ENCODE measurements around the gene RPS14. TPM values are rescaled to one million over a fixed set of nuclear protein-coding genes. Genes with fewer than 3 reads are reported as not detected.

Gene RPS14
- polyA plus RNA-seq, 1 of the 3 experiments (the other 2 are of a cell fraction): 10,227 TPM

DNA sequence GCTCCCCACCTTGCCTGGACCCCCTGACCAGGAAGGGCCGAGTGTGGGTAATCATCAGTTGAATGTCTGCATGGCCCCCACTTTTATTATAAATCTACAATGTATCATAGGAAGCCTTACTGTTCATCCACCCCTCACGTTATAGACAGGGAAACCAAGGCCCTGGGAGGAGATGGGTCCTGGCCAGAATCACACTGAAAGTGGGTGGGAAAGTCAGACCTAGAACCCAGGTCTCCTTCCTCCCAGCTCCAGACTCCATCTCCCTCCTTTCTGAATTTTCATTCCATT is 53.9 kb downstream of the RPS14 start:
- H3K9me2 ChIP-seq: no peaks in the 10 kb centered on the region
- H3K27ac ChIP-seq (ENCODE audit: low read depth in 2 of 2, low read length in 1 of 2): no peak overlapping the region; a peak in 1 of 4 replicates
- H2AFZ ChIP-seq (ENCODE audit: low read depth): no peak overlapping the region
- no peaks in the 10 kb centered on the region for H3K27me3 ChIP-seq (ENCODE audit: insufficient read depth)
- H3K4me1 ChIP-seq (ENCODE audit: control insufficient read depth in 1 of 2, insufficient read depth in 2 of 2, low read depth in 1 of 2, low read length in 1 of 2): no peaks in the 10 kb centered on the region; a peak in 1 of 4 replicates
- peaks cover 5% of the 10 kb centered on the region for H3F3A ChIP-seq (replicated peaks; ENCODE audit: insufficient read depth)
- peaks cover 11 to 91% of the 10 kb centered on the region in 2 experiments for H3K36me3 ChIP-seq (replicated peaks in 1 of 2; ENCODE audit: control insufficient read depth in 1 of 2, insufficient read depth in 2 of 2, low read length in 1 of 2)
- no peaks in the 10 kb centered on the region for H4K20me1 ChIP-seq (ENCODE audit: insufficient read depth)
- H3K9ac ChIP-seq: no peak overlapping the region
- no peaks in the 10 kb centered on the region for H3K79me2 ChIP-seq (ENCODE audit: insufficient read depth)
- H3K4me3 ChIP-seq (ENCODE audit: low read depth in 2 of 2, low read length in 1 of 2): no peak overlapping the region
- no peak overlapping the region for H3K4me2 ChIP-seq
- WGBS (ENCODE audit: low lambda C conversion rate): 93% methylated on average over 2 of the region's 2 CpGs
- ChIA-PET CTCF (no interaction called here), POLR2A (no interaction called here)
- H3K9me3 ChIP-seq: no peaks in the 10 kb centered on the region
- no peak for DNase-seq
- TF ChIP-seq POLR2AphosphoS5 (IDR thresholded peaks at IDR 0.05; ENCODE audit: low read depth, low read length) (no peak), FOXM1 (IDR thresholded peaks at IDR 0.05; ENCODE audit: low read depth) (no peak), EP300 (IDR thresholded peaks at IDR 0.05; ENCODE audit: borderline replicate concordance in 1 of 2, low read depth in 1 of 2, low read length in 1 of 2) (no peak), GATA2 (CRISPR knock-in tag; IDR thresholded peaks at IDR 0.05) (no peak), TCF12 (IDR thresholded peaks at IDR 0.05) (no peak), MXI1 (IDR thresholded peaks at IDR 0.05; ENCODE audit: low read depth, low read length) (no peak), RAD21 (IDR thresholded peaks at IDR 0.05; ENCODE audit: low read length) (no peak)
- TF ChIP-seq, protein P1, sequence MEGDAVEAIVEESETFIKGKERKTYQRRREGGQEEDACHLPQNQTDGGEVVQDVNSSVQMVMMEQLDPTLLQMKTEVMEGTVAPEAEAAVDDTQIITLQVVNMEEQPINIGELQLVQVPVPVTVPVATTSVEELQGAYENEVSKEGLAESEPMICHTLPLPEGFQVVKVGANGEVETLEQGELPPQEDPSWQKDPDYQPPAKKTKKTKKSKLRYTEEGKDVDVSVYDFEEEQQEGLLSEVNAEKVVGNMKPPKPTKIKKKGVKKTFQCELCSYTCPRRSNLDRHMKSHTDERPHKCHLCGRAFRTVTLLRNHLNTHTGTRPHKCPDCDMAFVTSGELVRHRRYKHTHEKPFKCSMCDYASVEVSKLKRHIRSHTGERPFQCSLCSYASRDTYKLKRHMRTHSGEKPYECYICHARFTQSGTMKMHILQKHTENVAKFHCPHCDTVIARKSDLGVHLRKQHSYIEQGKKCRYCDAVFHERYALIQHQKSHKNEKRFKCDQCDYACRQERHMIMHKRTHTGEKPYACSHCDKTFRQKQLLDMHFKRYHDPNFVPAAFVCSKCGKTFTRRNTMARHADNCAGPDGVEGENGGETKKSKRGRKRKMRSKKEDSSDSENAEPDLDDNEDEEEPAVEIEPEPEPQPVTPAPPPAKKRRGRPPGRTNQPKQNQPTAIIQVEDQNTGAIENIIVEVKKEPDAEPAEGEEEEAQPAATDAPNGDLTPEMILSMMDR (IDR thresholded peaks at IDR 0.05): no peak
- TF ChIP-seq, protein P2, sequence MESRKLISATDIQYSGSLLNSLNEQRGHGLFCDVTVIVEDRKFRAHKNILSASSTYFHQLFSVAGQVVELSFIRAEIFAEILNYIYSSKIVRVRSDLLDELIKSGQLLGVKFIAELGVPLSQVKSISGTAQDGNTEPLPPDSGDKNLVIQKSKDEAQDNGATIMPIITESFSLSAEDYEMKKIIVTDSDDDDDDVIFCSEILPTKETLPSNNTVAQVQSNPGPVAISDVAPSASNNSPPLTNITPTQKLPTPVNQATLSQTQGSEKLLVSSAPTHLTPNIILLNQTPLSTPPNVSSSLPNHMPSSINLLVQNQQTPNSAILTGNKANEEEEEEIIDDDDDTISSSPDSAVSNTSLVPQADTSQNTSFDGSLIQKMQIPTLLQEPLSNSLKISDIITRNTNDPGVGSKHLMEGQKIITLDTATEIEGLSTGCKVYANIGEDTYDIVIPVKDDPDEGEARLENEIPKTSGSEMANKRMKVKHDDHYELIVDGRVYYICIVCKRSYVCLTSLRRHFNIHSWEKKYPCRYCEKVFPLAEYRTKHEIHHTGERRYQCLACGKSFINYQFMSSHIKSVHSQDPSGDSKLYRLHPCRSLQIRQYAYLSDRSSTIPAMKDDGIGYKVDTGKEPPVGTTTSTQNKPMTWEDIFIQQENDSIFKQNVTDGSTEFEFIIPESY (IDR thresholded peaks at IDR 0.05; ENCODE audit: borderline replicate concordance, low read depth): no peak

DNA sequence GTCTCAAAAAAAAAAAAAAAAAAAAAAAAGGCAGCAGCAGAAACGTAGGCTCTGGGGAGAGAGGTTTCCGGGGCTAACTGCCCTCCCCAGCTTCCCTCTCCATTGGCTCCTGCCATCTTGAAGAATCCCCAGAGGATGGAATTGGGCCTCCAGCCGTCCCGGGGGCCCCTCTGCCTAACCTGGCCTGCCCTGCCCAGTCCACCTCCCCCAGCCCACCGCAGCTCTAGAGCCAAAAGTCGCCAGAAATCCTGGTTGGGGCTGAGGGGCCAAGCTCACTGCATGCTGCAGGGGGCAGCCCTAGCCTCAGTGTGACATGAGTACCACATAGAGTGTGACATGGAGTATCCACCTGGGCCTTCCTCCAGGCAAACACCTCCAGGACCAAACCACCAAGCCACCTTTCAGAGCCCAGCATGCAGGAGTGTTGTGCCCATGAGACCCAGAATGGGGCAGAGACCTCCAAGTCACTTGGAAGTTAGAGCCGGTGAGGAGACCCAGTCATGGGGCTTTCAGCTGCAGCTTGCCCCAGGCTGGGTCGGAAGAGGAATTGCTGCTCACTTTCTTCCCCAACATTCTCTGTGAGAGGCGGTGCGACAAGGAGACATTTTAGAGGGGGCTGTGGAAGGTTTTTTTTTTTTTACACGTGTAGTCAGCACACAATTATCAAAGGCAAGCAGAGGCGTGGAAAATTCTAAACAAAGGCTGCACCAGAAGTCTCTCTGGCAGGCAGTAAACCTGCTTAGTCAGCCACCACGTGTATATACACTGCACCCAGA is 54.4 kb downstream of the RPS14 start:
- POLR2A ChIA-PET: interaction anchor here (0.7 kb wide), 1 partner anchor 15 kb away, joined by 5 read pairs; no protein-coding TSS in a partner anchor
- Histone ChIP-seq H3K9me3 (no peaks in the 10 kb centered on the region), H3K36me3 (replicated peaks in 1 of 2; ENCODE audit: control insufficient read depth in 1 of 2, insufficient read depth in 2 of 2, low read length in 1 of 2) (peaks cover 13 to 91% of the 10 kb centered on the region in 2 experiments), H3F3A (replicated peaks; ENCODE audit: insufficient read depth) (peaks cover 3% of the 10 kb centered on the region), H3K4me2 (no peak overlapping the region), H3K27ac (ENCODE audit: low read depth in 2 of 2, low read length in 1 of 2) (no peak overlapping the region), H3K9me2 (no peaks in the 10 kb centered on the region), H3K27me3 (ENCODE audit: insufficient read depth) (no peaks in the 10 kb centered on the region), H4K20me1 (ENCODE audit: insufficient read depth) (no peaks in the 10 kb centered on the region), H3K4me1 (ENCODE audit: control insufficient read depth in 1 of 2, insufficient read depth in 2 of 2, low read depth in 1 of 2, low read length in 1 of 2) (no peaks in the 10 kb centered on the region), H3K4me3 (ENCODE audit: low read depth in 2 of 2, low read length in 1 of 2) (no peak overlapping the region), H2AFZ (ENCODE audit: low read depth) (no peak overlapping the region), H3K9ac (no peak overlapping the region), H3K79me2 (ENCODE audit: insufficient read depth) (no peaks in the 10 kb centered on the region)
- CTCF ChIA-PET: interaction anchor here (1.2 kb wide), 1 partner anchor 14 kb away, joined by 5 read pairs; no protein-coding TSS in a partner anchor
- 89% methylated on average over 13 of the region's 13 CpGs for WGBS (ENCODE audit: low lambda C conversion rate)
- no peak for DNase-seq
- TF ChIP-seq CHD2 (IDR thresholded peaks at IDR 0.05; ENCODE audit: low read length, partially characterized antibody) (no peak), RFX5 (IDR thresholded peaks at IDR 0.05; ENCODE audit: low read length) (no peak), EZH2phosphoT487 (IDR thresholded peaks at IDR 0.05; ENCODE audit: borderline replicate concordance, low read depth) (no peak), EP300 (IDR thresholded peaks at IDR 0.05; ENCODE audit: borderline replicate concordance in 1 of 2, low read depth in 1 of 2, low read length in 1 of 2) (no peak), NRF1 (IDR thresholded peaks at IDR 0.05; ENCODE audit: low read depth, low read length) (no peak), MXI1 (IDR thresholded peaks at IDR 0.05; ENCODE audit: low read depth, low read length) (no peak), JUND (IDR thresholded peaks at IDR 0.05) (no peak), FOSL2 (IDR thresholded peaks at IDR 0.05; ENCODE audit: borderline replicate concordance, low read depth) (no peak), GABPA (IDR thresholded peaks at IDR 0.05; ENCODE audit: low read depth) (no peak)
- TF ChIP-seq, protein P3, sequence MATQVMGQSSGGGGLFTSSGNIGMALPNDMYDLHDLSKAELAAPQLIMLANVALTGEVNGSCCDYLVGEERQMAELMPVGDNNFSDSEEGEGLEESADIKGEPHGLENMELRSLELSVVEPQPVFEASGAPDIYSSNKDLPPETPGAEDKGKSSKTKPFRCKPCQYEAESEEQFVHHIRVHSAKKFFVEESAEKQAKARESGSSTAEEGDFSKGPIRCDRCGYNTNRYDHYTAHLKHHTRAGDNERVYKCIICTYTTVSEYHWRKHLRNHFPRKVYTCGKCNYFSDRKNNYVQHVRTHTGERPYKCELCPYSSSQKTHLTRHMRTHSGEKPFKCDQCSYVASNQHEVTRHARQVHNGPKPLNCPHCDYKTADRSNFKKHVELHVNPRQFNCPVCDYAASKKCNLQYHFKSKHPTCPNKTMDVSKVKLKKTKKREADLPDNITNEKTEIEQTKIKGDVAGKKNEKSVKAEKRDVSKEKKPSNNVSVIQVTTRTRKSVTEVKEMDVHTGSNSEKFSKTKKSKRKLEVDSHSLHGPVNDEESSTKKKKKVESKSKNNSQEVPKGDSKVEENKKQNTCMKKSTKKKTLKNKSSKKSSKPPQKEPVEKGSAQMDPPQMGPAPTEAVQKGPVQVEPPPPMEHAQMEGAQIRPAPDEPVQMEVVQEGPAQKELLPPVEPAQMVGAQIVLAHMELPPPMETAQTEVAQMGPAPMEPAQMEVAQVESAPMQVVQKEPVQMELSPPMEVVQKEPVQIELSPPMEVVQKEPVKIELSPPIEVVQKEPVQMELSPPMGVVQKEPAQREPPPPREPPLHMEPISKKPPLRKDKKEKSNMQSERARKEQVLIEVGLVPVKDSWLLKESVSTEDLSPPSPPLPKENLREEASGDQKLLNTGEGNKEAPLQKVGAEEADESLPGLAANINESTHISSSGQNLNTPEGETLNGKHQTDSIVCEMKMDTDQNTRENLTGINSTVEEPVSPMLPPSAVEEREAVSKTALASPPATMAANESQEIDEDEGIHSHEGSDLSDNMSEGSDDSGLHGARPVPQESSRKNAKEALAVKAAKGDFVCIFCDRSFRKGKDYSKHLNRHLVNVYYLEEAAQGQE (IDR thresholded peaks at IDR 0.05; ENCODE audit: low read depth, low read length): no peak
- TF ChIP-seq, protein P4, sequence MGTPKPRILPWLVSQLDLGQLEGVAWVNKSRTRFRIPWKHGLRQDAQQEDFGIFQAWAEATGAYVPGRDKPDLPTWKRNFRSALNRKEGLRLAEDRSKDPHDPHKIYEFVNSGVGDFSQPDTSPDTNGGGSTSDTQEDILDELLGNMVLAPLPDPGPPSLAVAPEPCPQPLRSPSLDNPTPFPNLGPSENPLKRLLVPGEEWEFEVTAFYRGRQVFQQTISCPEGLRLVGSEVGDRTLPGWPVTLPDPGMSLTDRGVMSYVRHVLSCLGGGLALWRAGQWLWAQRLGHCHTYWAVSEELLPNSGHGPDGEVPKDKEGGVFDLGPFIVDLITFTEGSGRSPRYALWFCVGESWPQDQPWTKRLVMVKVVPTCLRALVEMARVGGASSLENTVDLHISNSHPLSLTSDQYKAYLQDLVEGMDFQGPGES (IDR thresholded peaks at IDR 0.05; ENCODE audit: low read depth, low read length): no peak

All from SK-N-SH (cell line).